A549 (cell line): ENCODE data around the gene CDK14.

Experiments
- CBX8 ChIP-seq: fragments of 200-600 bp; sonication (generic); IDR thresholded peaks from 2 replicates; pipeline ENCODE4 v1.6.1; 2016
- CEBPB ChIP-seq, 2 experiments: fragments of >200 bp in 1 of 2; sonication (Bioruptor Twin) in 1 of 2; formaldehyde crosslinking in 1 of 2; IDR thresholded peaks; 2 replicates each; pipeline ENCODE4 v1.6.1; 2012 to 2016
- CTCF ChIP-seq: fragments of >200 bp; sonication (Bioruptor Twin); formaldehyde crosslinking; IDR thresholded peaks from 3 replicates; pipeline ENCODE4 v1.5.1; 2016
- POLR2A ChIP-seq: IDR thresholded peaks from 2 replicates; pipeline ENCODE4 v1.6.1; 2012; ENCODE audit warnings: mild to moderate bottlenecking, low read length
- RFX5 ChIP-seq: fragments of 450-650 bp; IDR thresholded peaks from 2 replicates; pipeline ENCODE4 v1.7.1; 2014; ENCODE audit warnings: antibody characterized with exemption, mild to moderate bottlenecking, moderate library complexity
- RNF2 ChIP-seq: fragments of 200-600 bp; sonication (generic); IDR thresholded peaks from 2 replicates; pipeline ENCODE4 v1.6.1; 2016; ENCODE audit warnings: low read depth, mild to moderate bottlenecking, antibody characterized with exemption, moderate library complexity, borderline replicate concordance
- TF ChIP-seq, protein P1 (sequence below): fragments of 450-650 bp; IDR thresholded peaks from 2 replicates; pipeline ENCODE4 v1.6.1; 2014; ENCODE audit warnings: antibody characterized with exemption

DNA sequence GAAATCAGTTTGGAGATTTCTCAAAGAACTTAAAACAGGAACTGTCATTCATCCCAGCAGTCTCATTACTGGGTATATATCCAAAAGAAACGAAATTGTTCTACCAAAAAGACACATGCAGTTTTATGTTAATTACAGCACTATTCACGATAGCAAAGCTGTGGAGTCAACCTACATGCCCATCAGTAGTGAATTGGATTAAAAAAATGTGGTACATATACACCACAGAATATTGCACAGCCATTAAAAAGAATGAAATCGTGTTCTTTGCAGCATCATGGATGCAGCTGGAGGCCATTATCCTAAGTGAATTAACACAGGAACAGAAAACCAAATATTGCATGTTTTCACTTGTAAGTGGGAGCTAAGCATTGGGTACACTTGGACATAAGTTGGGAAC, 158.9 kb downstream of the CDK14 start:
- no peak for TF ChIP-seq POLR2A
- TF ChIP-seq CEBPB (IDR thresholded peaks at IDR 0.05) = no peak
- no peak for TF ChIP-seq RNF2
- TF ChIP-seq CBX8 = no peak
- no peak for TF ChIP-seq RFX5
- TF ChIP-seq, protein P1, sequence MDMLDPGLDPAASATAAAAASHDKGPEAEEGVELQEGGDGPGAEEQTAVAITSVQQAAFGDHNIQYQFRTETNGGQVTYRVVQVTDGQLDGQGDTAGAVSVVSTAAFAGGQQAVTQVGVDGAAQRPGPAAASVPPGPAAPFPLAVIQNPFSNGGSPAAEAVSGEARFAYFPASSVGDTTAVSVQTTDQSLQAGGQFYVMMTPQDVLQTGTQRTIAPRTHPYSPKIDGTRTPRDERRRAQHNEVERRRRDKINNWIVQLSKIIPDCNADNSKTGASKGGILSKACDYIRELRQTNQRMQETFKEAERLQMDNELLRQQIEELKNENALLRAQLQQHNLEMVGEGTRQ = no peak
- no peak for TF ChIP-seq CTCF
